ENCODE measurements around the gene SRGAP3. TPM values are rescaled to one million over a fixed set of nuclear protein-coding genes. Genes with fewer than 3 reads are reported as not detected.

SRGAP3 gene
- total RNA-seq, 2 donors from 2014 or later, result 5.7 to 6.1 TPM

DNA sequence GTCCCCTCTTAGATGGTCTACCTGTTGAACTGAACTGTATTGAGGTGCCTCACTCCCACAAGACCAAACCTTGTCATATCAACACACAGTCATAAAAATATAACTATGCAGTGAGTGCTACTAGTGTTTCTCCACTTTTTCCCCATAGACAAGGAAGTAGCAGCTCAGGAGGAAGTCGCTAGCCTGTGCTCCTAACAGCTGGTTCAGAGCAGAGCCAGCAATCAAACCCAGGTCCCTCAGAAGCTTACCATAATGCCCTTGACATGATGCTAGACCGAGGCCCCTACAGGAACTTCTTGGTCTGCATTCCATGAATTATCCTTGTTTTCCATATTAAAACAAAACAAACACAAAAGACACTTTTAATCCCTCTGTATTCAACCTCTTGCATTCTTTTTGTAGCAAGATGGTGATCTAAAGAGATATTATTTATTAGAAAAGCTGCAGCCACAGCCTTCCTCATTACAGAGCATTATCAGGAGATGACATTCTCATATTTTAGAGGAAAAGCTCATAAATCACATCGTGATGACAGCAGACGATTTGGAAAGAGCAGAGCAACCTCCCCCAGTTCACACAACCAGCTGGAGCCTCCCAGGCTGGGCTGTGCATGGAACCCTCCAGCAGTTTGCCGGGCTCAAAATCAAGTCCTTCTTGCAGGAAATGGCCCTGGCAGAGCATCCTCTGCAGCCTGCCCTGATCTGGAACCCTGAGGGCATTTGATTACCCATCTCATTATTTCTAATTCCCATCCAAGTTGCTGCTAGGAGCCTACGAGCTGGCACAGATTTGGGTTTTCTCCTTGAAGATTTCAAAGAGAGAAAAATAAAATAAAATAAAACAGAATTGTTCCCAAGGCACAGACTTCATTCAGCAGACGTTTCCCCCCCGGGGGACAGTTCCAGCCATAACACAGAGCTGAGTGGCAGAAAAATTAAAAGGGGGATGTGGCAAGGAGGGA is 118.8 kb downstream of the SRGAP3 start:
- Histone ChIP-seq H3K27me3 (no peaks in the 10 kb centered on the region), H3K27ac (no peak overlapping the region), H3K4me3 (no peak overlapping the region), H3K9ac (ENCODE audit: low read depth in 2 of 2, low read length in 2 of 2) (no peak overlapping the region), H3K9me3 (no peaks in the 10 kb centered on the region), H3K4me1 (peaks cover 7% of the 10 kb centered on the region), H3K36me3 (no peaks in the 10 kb centered on the region)
- TF ChIP-seq CTCF (IDR thresholded peaks at IDR 0.05), result no peak
- intact Hi-C loops (cut with DNase I), result no loop called here
- DNase-seq, result peak; percentile 29

DNA sequence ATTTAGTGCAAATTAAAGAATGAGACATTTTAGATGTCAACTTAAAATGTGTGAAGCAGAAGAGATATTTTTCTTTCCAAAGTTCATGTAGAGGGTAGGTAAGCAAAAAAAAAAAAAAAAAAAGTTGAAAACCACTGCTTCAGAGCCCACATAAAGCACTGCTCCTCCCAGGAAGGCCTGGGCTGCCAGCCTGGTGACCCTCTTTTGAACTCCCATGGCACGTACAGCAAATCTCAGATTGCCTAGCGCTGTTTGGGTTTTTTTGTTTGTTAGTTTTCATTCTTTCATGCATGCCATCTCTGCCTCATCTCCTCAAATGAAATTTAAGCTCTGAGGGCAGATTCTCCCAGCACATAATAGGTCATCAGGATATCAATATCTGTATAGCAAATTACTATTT is 120.1 kb downstream of the SRGAP3 start:
- intact Hi-C loops (cut with DNase I), result no loop called here
- DNase-seq, result no peak
- no peak overlapping the region for H3K4me3 ChIP-seq
- no peaks in the 10 kb centered on the region for H3K27me3 ChIP-seq
- peaks cover 7% of the 10 kb centered on the region for H3K4me1 ChIP-seq
- no peaks in the 10 kb centered on the region for H3K9me3 ChIP-seq
- no peak overlapping the region for H3K9ac ChIP-seq (ENCODE audit: low read depth in 2 of 2, low read length in 2 of 2)
- H3K36me3 ChIP-seq, result no peaks in the 10 kb centered on the region
- H3K27ac ChIP-seq, result no peak overlapping the region
- TF ChIP-seq CTCF (IDR thresholded peaks at IDR 0.05), result no peak

DNA sequence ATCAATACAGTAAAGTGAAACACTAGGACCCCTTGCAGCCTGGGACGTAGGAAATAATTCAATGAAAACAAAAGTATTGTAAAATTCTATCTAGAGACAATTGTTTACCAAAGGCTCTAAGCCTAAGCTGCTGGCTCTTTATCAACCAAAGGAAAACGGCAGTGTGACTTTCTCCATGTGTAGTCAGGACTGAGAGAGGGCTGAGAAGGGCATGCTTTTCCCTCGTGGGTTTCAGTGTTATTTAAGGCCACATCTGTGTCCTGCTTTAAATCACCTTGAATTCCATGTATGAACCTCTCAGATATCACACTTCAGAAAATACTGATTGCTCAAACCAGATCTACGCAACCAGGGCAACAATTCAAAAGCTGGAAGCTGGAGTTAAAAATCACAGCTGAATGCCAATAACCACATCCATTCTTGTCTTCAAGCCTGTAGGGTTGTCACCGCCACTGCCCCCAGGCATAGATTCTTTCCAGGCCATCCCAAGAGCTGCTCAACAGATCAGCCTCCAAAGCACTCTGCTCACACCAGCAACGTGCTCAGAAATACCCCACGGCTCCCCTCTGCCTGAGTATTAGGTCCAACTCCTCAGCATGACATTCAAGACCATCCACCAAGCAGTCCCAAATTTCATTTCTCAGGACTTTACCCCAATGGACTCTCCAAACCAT is 124.0 kb downstream of the SRGAP3 start:
- Histone ChIP-seq H3K27me3 (no peaks in the 10 kb centered on the region), H3K4me1 (peaks cover 2% of the 10 kb centered on the region), H3K4me3 (no peak overlapping the region), H3K9me3 (no peaks in the 10 kb centered on the region), H3K27ac (no peak overlapping the region), H3K9ac (ENCODE audit: low read depth in 2 of 2, low read length in 2 of 2) (no peak overlapping the region), H3K36me3 (no peaks in the 10 kb centered on the region)
- DNase-seq, result no peak
- no peak for TF ChIP-seq CTCF (IDR thresholded peaks at IDR 0.05)
- intact Hi-C loops (cut with DNase I), result no loop called here

- no peak overlapping the region for H3K4me3 ChIP-seq
- H3K9ac ChIP-seq (ENCODE audit: low read depth in 2 of 2, low read length in 2 of 2), result no peak overlapping the region
- no peaks in the 10 kb centered on the region for H3K9me3 ChIP-seq
- H3K27ac ChIP-seq, result no peak overlapping the region
- no peaks in the 10 kb centered on the region for H3K4me1 ChIP-seq
- no peaks in the 10 kb centered on the region for H3K27me3 ChIP-seq
- TF ChIP-seq CTCF (IDR thresholded peaks at IDR 0.05), result no peak
- no peak for DNase-seq
- intact Hi-C loops (cut with DNase I), result no loop called here
- no peaks in the 10 kb centered on the region for H3K36me3 ChIP-seq
These were observed 124.7 kb downstream of the SRGAP3 start for GRCh38 chr3:9124730-9125129.

GRCh38 chr3:9123840-9124239 is 125.6 kb downstream of the SRGAP3 start:
- no peak overlapping the region for H3K4me3 ChIP-seq
- H3K9ac ChIP-seq (ENCODE audit: low read depth in 2 of 2, low read length in 2 of 2), result no peak overlapping the region
- no peaks in the 10 kb centered on the region for H3K36me3 ChIP-seq
- no peak for TF ChIP-seq CTCF (IDR thresholded peaks at IDR 0.05)
- no peaks in the 10 kb centered on the region for H3K9me3 ChIP-seq
- no peak overlapping the region for H3K27ac ChIP-seq
- no peak for DNase-seq
- H3K4me1 ChIP-seq, result no peaks in the 10 kb centered on the region
- intact Hi-C loops (cut with DNase I), result no loop called here
- no peaks in the 10 kb centered on the region for H3K27me3 ChIP-seq

All from colonic mucosa (tissue), 4 donors.